ENCODE measurements around the gene TTC33. TPM values are rescaled to one million over a fixed set of nuclear protein-coding genes. Genes with fewer than 3 reads are reported as not detected.
"Not testable (repeated sequence)": the region's sequence is repeated elsewhere in the genome, so short reads cannot be mapped to it uniquely, and the experiment has no call there.

Gene TTC33
- total RNA-seq, 1 donor from 2014 or later = 15.2 TPM

GRCh38 chr5:40570408-40571129, 185.2 kb downstream of the TTC33 start:
- intact Hi-C loops (cut with DNase I) = no loop called here
- DNase-seq (no peak), ATAC-seq (ENCODE audit: poor library complexity) (peak; percentile 29)

GRCh38 chr5:40569546-40570270, 186.1 kb downstream of the TTC33 start:
- intact Hi-C loops (cut with DNase I) = no loop called here
- DNase-seq (no peak), ATAC-seq (ENCODE audit: poor library complexity) (peak; percentile 28)

- no peak for DNase-seq
- intact Hi-C loops (cut with DNase I) = no loop called here
- no peak for ATAC-seq (ENCODE audit: poor library complexity)
These were observed 187.2 kb downstream of the TTC33 start for GRCh38 chr5:40568548-40568947.

GRCh38 chr5:40563173-40563572, 192.6 kb downstream of the TTC33 start:
- intact Hi-C loops (cut with DNase I); DNase-seq; ATAC-seq (ENCODE audit: poor library complexity): not testable (repeated sequence)

- ATAC-seq (ENCODE audit: poor library complexity) (no peak), DNase-seq (no peak)
- intact Hi-C loops (cut with DNase I) = no loop called here
These were observed 195.2 kb downstream of the TTC33 start for GRCh38 chr5:40560474-40561110.

- ATAC-seq (ENCODE audit: poor library complexity) = no peak
- intact Hi-C loops (cut with DNase I) = no loop called here
- DNase-seq = no peak
These were observed 196.5 kb downstream of the TTC33 start for GRCh38 chr5:40559306-40559705.

GRCh38 chr5:40557501-40557900, 198.3 kb downstream of the TTC33 start:
- ATAC-seq (ENCODE audit: poor library complexity) = no peak
- DNase-seq = no peak
- intact Hi-C loops (cut with DNase I) = no loop called here

GRCh38 chr5:40556811-40557210, 198.9 kb downstream of the TTC33 start:
- intact Hi-C loops (cut with DNase I) = no loop called here
- DNase-seq = no peak
- ATAC-seq (ENCODE audit: poor library complexity) = no peak

GRCh38 chr5:40555886-40556285, 199.9 kb downstream of the TTC33 start:
- DNase-seq (no peak), ATAC-seq (ENCODE audit: poor library complexity) (no peak)
- intact Hi-C loops (cut with DNase I) = no loop called here

GRCh38 chr5:40554813-40555212, 200.9 kb downstream of the TTC33 start:
- intact Hi-C loops (cut with DNase I) = no loop called here

GRCh38 chr5:40554054-40554453, 201.7 kb downstream of the TTC33 start:
- DNase-seq = no peak
- no peak for ATAC-seq (ENCODE audit: poor library complexity)

More at GRCh38 chr5:40554813-40555212, 200.9 kb downstream of the TTC33 start:
- ATAC-seq (ENCODE audit: poor library complexity) (no peak), DNase-seq (no peak)

GRCh38 chr5:40552981-40553380, 202.8 kb downstream of the TTC33 start:
- no peak for ATAC-seq (ENCODE audit: poor library complexity)
- intact Hi-C loops (cut with DNase I) = no loop called here
- DNase-seq = no peak

More at GRCh38 chr5:40554054-40554453, 201.7 kb downstream of the TTC33 start:
- intact Hi-C loops (cut with DNase I) = no loop called here

- DNase-seq = no peak
- ATAC-seq (ENCODE audit: poor library complexity) = no peak
- intact Hi-C loops (cut with DNase I) = no loop called here
These were observed 204.0 kb downstream of the TTC33 start for GRCh38 chr5:40551496-40552491.

GRCh38 chr5:40550481-40550880, 205.3 kb downstream of the TTC33 start:
- DNase-seq (no peak), ATAC-seq (ENCODE audit: poor library complexity) (no peak)
- intact Hi-C loops (cut with DNase I) = no loop called here

- DNase-seq = no peak
- intact Hi-C loops (cut with DNase I) = no loop called here
- ATAC-seq (ENCODE audit: poor library complexity) = no peak
These were observed 206.1 kb downstream of the TTC33 start for GRCh38 chr5:40549616-40550015.

- DNase-seq (no peak), ATAC-seq (ENCODE audit: poor library complexity) (no peak)
- intact Hi-C loops (cut with DNase I) = no loop called here
These were observed 207.7 kb downstream of the TTC33 start for GRCh38 chr5:40547994-40548575.

- intact Hi-C loops (cut with DNase I) = no loop called here
- no peak for DNase-seq
These were observed 208.2 kb downstream of the TTC33 start for GRCh38 chr5:40547557-40547956.

GRCh38 chr5:40540301-40540700, 215.5 kb downstream of the TTC33 start:
- ATAC-seq (ENCODE audit: poor library complexity) (no peak), DNase-seq (no peak)
- intact Hi-C loops (cut with DNase I) = no loop called here

More at GRCh38 chr5:40547557-40547956, 208.2 kb downstream of the TTC33 start:
- no peak for ATAC-seq (ENCODE audit: poor library complexity)

Data from Right ventricle myocardium superior (tissue), 1 donor.